NCI-H2081 (cell line): ENCODE measurements around the gene ELMO1.

Source experiments
- DNase-seq, 2 experiments: peaks; one replicate each; lab custom pipeline; 2025; lab: John Stamatoyannopoulos, UW

Gene ELMO1

GRCh38 chr7:37097276-37097675 is 351.4 kb downstream of the ELMO1 start:
- DNase-seq: no peak

GRCh38 chr7:37096341-37096740 is 352.3 kb downstream of the ELMO1 start:
- DNase-seq: no peak

GRCh38 chr7:37095122-37095521 is 353.5 kb downstream of the ELMO1 start:
- DNase-seq: peak in 1 of 2 experiments; percentile 36

GRCh38 chr7:37093257-37093656 is 355.4 kb downstream of the ELMO1 start:
- DNase-seq: no peak

GRCh38 chr7:37092548-37092947 is 356.1 kb downstream of the ELMO1 start:
- DNase-seq: no peak

GRCh38 chr7:37089972-37090371 is 358.7 kb downstream of the ELMO1 start:
- DNase-seq: no peak

GRCh38 chr7:37085600-37085999 is 363.1 kb downstream of the ELMO1 start:
- DNase-seq: no peak

GRCh38 chr7:37084303-37084702 is 364.4 kb downstream of the ELMO1 start:
- no peak for DNase-seq

GRCh38 chr7:37083311-37084096 is 365.2 kb downstream of the ELMO1 start:
- no peak for DNase-seq

GRCh38 chr7:37081436-37081835 is 367.2 kb downstream of the ELMO1 start:
- peak; percentile 61 to 64 for DNase-seq

GRCh38 chr7:37079420-37079819 is 369.2 kb downstream of the ELMO1 start:
- no peak for DNase-seq

GRCh38 chr7:37076668-37077067 is 372.0 kb downstream of the ELMO1 start:
- DNase-seq: no peak

GRCh38 chr7:37074370-37074769 is 374.3 kb downstream of the ELMO1 start:
- DNase-seq: no peak

GRCh38 chr7:37071124-37071523 is 377.5 kb downstream of the ELMO1 start:
- no peak for DNase-seq

GRCh38 chr7:37070471-37070870 is 378.2 kb downstream of the ELMO1 start:
- no peak for DNase-seq

GRCh38 chr7:37070031-37070430 is 378.6 kb downstream of the ELMO1 start:
- no peak for DNase-seq

GRCh38 chr7:37069336-37069735 is 379.3 kb downstream of the ELMO1 start:
- no peak for DNase-seq

- no peak for DNase-seq
These were observed 379.8 kb downstream of the ELMO1 start for GRCh38 chr7:37068902-37069301.

GRCh38 chr7:37068038-37068437 is 380.6 kb downstream of the ELMO1 start:
- no peak for DNase-seq

GRCh38 chr7:37065779-37066271 is 382.8 kb downstream of the ELMO1 start:
- no peak for DNase-seq

GRCh38 chr7:37062560-37062859 is 386.2 kb downstream of the ELMO1 start:
- no peak for DNase-seq

GRCh38 chr7:37061849-37062559 is 386.7 kb downstream of the ELMO1 start:
- DNase-seq: no peak

GRCh38 chr7:37056234-37056912 is 392.3 kb downstream of the ELMO1 start:
- no peak for DNase-seq
